ENCODE measurements around the gene TSNAXIP1. TPM values are rescaled to one million over a fixed set of nuclear protein-coding genes. Genes with fewer than 3 reads are reported as not detected.
A peak's percentile ranks its signal among the peaks of the same experiment; 100 is the strongest.

The TSNAXIP1 gene
- polyA plus RNA-seq, 3 donors, result 0.23 TPM; not detected in 2

DNA sequence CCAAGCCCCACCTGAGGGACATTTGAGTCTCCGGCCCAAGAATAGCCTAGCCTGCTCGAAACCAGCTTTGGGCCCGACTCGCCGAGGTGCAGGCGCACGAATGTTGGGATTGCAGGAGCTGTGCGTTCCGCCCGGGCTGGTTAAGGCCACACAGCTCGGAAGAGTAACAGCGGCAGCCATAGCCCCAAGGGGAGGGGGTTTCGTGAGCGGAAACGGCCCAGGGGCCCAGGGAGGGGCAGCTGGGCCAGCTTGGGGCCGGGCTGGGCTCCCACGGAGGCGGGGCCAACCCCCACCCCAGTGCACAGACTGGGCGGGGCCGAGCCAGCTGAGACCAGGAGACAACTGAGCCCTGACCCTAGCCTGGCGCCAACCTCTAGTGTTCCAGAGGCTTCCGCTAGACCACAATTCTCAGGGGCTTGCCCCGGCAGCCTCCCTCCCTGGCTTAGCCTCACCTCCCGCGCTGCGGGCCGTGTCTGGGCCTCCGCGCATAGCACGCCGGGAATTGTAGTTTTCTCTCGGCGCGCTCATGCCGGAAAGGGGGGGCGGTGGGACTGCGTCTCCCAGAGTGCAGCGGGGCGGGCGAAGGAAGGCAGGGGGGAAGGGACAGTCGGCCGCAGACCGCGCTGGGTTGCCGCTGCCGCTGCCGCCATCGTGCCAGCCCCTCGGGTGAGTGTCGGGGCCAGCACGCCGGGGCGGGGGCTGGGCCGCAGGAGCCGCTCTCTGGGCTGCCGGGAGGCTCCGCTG lies 39.8 kb downstream of the TSNAXIP1 start, which contains the start of gene NUTF2:
Gene NUTF2 (plus strand): TSS at position 614 of the 744 bp plus-strand sequence. CDS start 18,198 bp downstream, outside the sequence.
- TF ChIP-seq, protein P1, sequence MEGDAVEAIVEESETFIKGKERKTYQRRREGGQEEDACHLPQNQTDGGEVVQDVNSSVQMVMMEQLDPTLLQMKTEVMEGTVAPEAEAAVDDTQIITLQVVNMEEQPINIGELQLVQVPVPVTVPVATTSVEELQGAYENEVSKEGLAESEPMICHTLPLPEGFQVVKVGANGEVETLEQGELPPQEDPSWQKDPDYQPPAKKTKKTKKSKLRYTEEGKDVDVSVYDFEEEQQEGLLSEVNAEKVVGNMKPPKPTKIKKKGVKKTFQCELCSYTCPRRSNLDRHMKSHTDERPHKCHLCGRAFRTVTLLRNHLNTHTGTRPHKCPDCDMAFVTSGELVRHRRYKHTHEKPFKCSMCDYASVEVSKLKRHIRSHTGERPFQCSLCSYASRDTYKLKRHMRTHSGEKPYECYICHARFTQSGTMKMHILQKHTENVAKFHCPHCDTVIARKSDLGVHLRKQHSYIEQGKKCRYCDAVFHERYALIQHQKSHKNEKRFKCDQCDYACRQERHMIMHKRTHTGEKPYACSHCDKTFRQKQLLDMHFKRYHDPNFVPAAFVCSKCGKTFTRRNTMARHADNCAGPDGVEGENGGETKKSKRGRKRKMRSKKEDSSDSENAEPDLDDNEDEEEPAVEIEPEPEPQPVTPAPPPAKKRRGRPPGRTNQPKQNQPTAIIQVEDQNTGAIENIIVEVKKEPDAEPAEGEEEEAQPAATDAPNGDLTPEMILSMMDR (IDR thresholded peaks at IDR 0.05), result no peak
- Histone ChIP-seq H4K20me1 (ENCODE audit: insufficient read depth, low read length) (peaks cover 50% of the 10 kb centered on the region), H3K27me3 (ENCODE audit: control insufficient read depth in 2 of 2, insufficient read depth in 2 of 2, low read length in 2 of 2) (no peaks in the 10 kb centered on the region), H2AFZ (ENCODE audit: insufficient read depth, low read depth, low read length, poor library complexity, severe bottlenecking) (peak within 1 kb of the TSS; percentile 98), H3K79me2 (ENCODE audit: insufficient read depth, low read length) (peaks cover 81% of the 10 kb centered on the region), H3K4me1 (ENCODE audit: control insufficient read depth in 1 of 2, insufficient read depth in 2 of 2, low read length in 2 of 2) (peaks cover 51 to 61% of the 10 kb centered on the region in 2 donors), H3K9ac (ENCODE audit: insufficient read depth, low read length, poor library complexity, severe bottlenecking) (peak within 1 kb of the TSS; percentile 83), H3K4me2 (replicated peaks; ENCODE audit: extremely low read depth, low read length, poor library complexity, severe bottlenecking) (peak within 1 kb of the TSS; percentile 97), H3K27ac (ENCODE audit: low read depth in 1 of 2, low read length in 2 of 2) (peak within 1 kb of the TSS; percentile 81 to 83), H3K36me3 (replicated peaks in 1 of 2; ENCODE audit: control insufficient read depth in 1 of 2, insufficient read depth in 2 of 2, low read length in 2 of 2) (no peaks in the 10 kb centered on the region), H3K9me3 (replicated peaks in 1 of 2; ENCODE audit: control insufficient read depth in 1 of 2, insufficient read depth in 1 of 2, low read length in 2 of 2) (no peaks in the 10 kb centered on the region), H3K4me3 (replicated peaks in 1 of 3; ENCODE audit: low read depth in 2 of 3, low read length in 3 of 3) (peak within 1 kb of the TSS; percentile 58 to 94 (median 90))
- 0% methylated on average over 49 of the region's 57 CpGs for WGBS (ENCODE audit: insufficient coverage)
- intact Hi-C loops (cut with micrococcal nuclease), result loop anchor here (1.0 to 10.0 kb wide), 4 partner anchors 13 to 182 kb away; partner anchors contain the start of genes ACD (in 1 of the 2), C16orf86 (in 1 of the 2), EDC4 (in 1 of the 2) and ENKD1 (in 1 of the 2)
- Mint-ChIP-seq H3K27ac (peak within 1 kb of the TSS; percentile 82 to 94 (median 89)), H3K9me3 (peaks cover 0 to 3% (median 0%) of the 10 kb centered on the region in 7 donors), H3K27me3 (ENCODE audit: low read depth in 3 of 3) (peaks cover 0 to 1% (median 1%) of the 10 kb centered on the region in 3 donors), H3K36me3 (peaks cover 4 to 5% of the 10 kb centered on the region in 2 donors), H3K4me3 (peak within 1 kb of the TSS; percentile 82 to 93), H3K4me1 (peaks cover 51% of the 10 kb centered on the region)
- peak; percentile 86 to 90 (median 88) for DNase-seq

- Mint-ChIP-seq H3K36me3 (peaks cover 4 to 5% of the 10 kb centered on the region in 2 donors), H3K27ac (peak within 1 kb of the TSS in 6 of 7 donors; percentile 70 to 94 (median 86)), H3K4me3 (peak within 1 kb of the TSS; percentile 82 to 93), H3K27me3 (ENCODE audit: low read depth in 3 of 3) (peaks cover 0 to 1% (median 1%) of the 10 kb centered on the region in 3 donors), H3K4me1 (peaks cover 49% of the 10 kb centered on the region), H3K9me3 (peaks cover 0 to 5% (median 0%) of the 10 kb centered on the region in 7 donors)
- Histone ChIP-seq H3K79me2 (ENCODE audit: insufficient read depth, low read length) (peaks cover 88% of the 10 kb centered on the region), H3K27me3 (ENCODE audit: control insufficient read depth in 2 of 2, insufficient read depth in 2 of 2, low read length in 2 of 2) (no peaks in the 10 kb centered on the region), H3K36me3 (replicated peaks in 1 of 2; ENCODE audit: control insufficient read depth in 1 of 2, insufficient read depth in 2 of 2, low read length in 2 of 2) (no peaks in the 10 kb centered on the region), H3K9me3 (replicated peaks in 1 of 2; ENCODE audit: control insufficient read depth in 1 of 2, insufficient read depth in 1 of 2, low read length in 2 of 2) (no peaks in the 10 kb centered on the region), H2AFZ (ENCODE audit: insufficient read depth, low read depth, low read length, poor library complexity, severe bottlenecking) (peak within 1 kb of the TSS; percentile 98), H3K4me1 (ENCODE audit: control insufficient read depth in 1 of 2, insufficient read depth in 2 of 2, low read length in 2 of 2) (peaks cover 49 to 58% of the 10 kb centered on the region in 2 donors), H3K27ac (ENCODE audit: low read depth in 1 of 2, low read length in 2 of 2) (peak within 1 kb of the TSS; percentile 81 to 83), H3K4me3 (replicated peaks in 1 of 3; ENCODE audit: low read depth in 2 of 3, low read length in 3 of 3) (peak within 1 kb of the TSS; percentile 58 to 94 (median 90)), H4K20me1 (ENCODE audit: insufficient read depth, low read length) (peaks cover 50% of the 10 kb centered on the region), H3K4me2 (replicated peaks; ENCODE audit: extremely low read depth, low read length, poor library complexity, severe bottlenecking) (peak within 1 kb of the TSS; percentile 97), H3K9ac (ENCODE audit: insufficient read depth, low read length, poor library complexity, severe bottlenecking) (peak within 1 kb of the TSS; percentile 83)
- TF ChIP-seq, protein P1 (IDR thresholded peaks at IDR 0.05), result no peak
- peak in 2 of 3 donors; percentile 47 to 51 for DNase-seq
- under 1% methylated on average over 52 of the region's 62 CpGs for WGBS (ENCODE audit: insufficient coverage)
- intact Hi-C loops (cut with micrococcal nuclease), result loop anchor here in 1 of 2 donors (2.0 to 10.0 kb wide), 2 partner anchors 26 to 182 kb away; partner anchors contain the start of genes ACD, C16orf86, EDC4 and ENKD1
These were observed 40.6 kb downstream of the TSNAXIP1 start, which contains the start of gene CENPT for GRCh38 chr16:67847064-67847861. TSS of gene CENPT (minus strand) at chr16:67847693. CDS start at chr16:67833859, 13,834 bp downstream.

All from CD14-positive monocyte (primary cell).